SK-N-SH (cell line): ENCODE measurements around the gene TRIL. TPM values are rescaled to one million over a fixed set of nuclear protein-coding genes. Genes with fewer than 3 reads are reported as not detected.

Experiments used
- CTCF ChIA-PET: fragments of 300-600, 350-600 bp; formaldehyde crosslinking; extraction: SDS; loops from one replicate; lab custom pipeline; 2021; lab: Yijun Ruan, JAX
- POLR2A ChIA-PET: fragments of 350-600 bp; sonication (Branson Sonifier 250); formaldehyde crosslinking; extraction: SDS; loops from one replicate; lab custom pipeline; 2020; ENCODE audit warnings: antibody characterized with exemption, inconsistent platforms; lab: Yijun Ruan, JAX
- DNase-seq: peaks from one replicate; pipeline ENCODE4 v3.0.0; 2012
- H2AFZ ChIP-seq: fragments of 200-600 bp; sonication (generic); 2 replicates; pipeline ENCODE4 v1.8.1; 2016; ENCODE audit warnings: antibody characterized with exemption, mild to moderate bottlenecking, low read depth
- H3F3A ChIP-seq: fragments of 200-600 bp; sonication (generic); replicated peaks from 2 replicates; pipeline ENCODE3; 2016; ENCODE audit warnings: antibody characterized with exemption, mild to moderate bottlenecking; ENCODE audit not compliant: insufficient read depth
- H3K27ac ChIP-seq, 2 experiments: fragments of 200-500 bp in 1 of 2; fragments of 200-600 bp in 1 of 2; sonication (Bioruptor generic) in 1 of 2; sonication (generic), shearing (Covaris generic) in 1 of 2; 2 replicates each; pipeline versions ENCODE4 v1.5.1 to v1.6.1; 2014 to 2016; ENCODE audit warnings: low read depth in 2 of 2, inconsistent platforms in 1 of 2, low read length in 1 of 2, mild to moderate bottlenecking in 1 of 2, mixed read lengths in 1 of 2
- H3K27me3 ChIP-seq: fragments of 200-600 bp; sonication (generic), shearing (Covaris generic); 2 replicates; pipeline ENCODE4 v1.6.1; 2016; ENCODE audit warnings: mixed run types; ENCODE audit not compliant: insufficient read depth
- H3K36me3 ChIP-seq, 2 experiments: fragments of 200-500 bp in 1 of 2; fragments of 200-600 bp in 1 of 2; sonication (Bioruptor generic) in 1 of 2; sonication (generic) in 1 of 2; replicated peaks in 1 of 2; 2 replicates each; pipeline versions ENCODE3 to v1.5.1; 2014 to 2016; ENCODE audit warnings: low read length in 1 of 2, mild to moderate bottlenecking in 1 of 2; ENCODE audit not compliant: insufficient read depth in 2 of 2, control insufficient read depth in 1 of 2
- H3K4me1 ChIP-seq, 2 experiments: fragments of 200-500 bp in 1 of 2; fragments of 200-600 bp in 1 of 2; sonication (Bioruptor generic) in 1 of 2; sonication (generic), shearing (Covaris generic) in 1 of 2; 2 replicates each; pipeline versions ENCODE4 v1.5.1 to v1.6.1; 2014 to 2016; ENCODE audit warnings: low read depth in 1 of 2, low read length in 1 of 2, mixed run types in 1 of 2; ENCODE audit not compliant: insufficient read depth in 2 of 2, control insufficient read depth in 1 of 2
- H3K4me2 ChIP-seq: fragments of 200-600 bp; sonication (generic), shearing (Covaris generic); 2 replicates; pipeline ENCODE4 v1.6.1; 2017; ENCODE audit warnings: mixed run types
- H3K4me3 ChIP-seq, 2 experiments: fragments of 200-500 bp in 1 of 2; fragments of 200-600 bp in 1 of 2; sonication (Bioruptor generic) in 1 of 2; sonication (generic), shearing (Covaris generic) in 1 of 2; 2 replicates each; pipeline versions ENCODE4 v1.5.1 to v1.8.1; 2014 to 2016; ENCODE audit warnings: low read depth in 2 of 2, inconsistent platforms in 1 of 2, low read length in 1 of 2, mild to moderate bottlenecking in 1 of 2, mixed read lengths in 1 of 2, moderate library complexity in 1 of 2
- H3K79me2 ChIP-seq: fragments of 200-600 bp; sonication (generic); 2 replicates; pipeline ENCODE4 v1.8.1; 2017; ENCODE audit warnings: mild to moderate bottlenecking; ENCODE audit not compliant: insufficient read depth
- H3K9ac ChIP-seq: fragments of 200-600 bp; sonication (generic); 2 replicates; pipeline ENCODE4 v1.6.1; 2017; ENCODE audit warnings: mixed run types
- H3K9me2 ChIP-seq: fragments of 200-600 bp; sonication (generic); 2 replicates; pipeline ENCODE4 v1.6.1; 2017; ENCODE audit warnings: mixed run types
- H3K9me3 ChIP-seq: fragments of 200-600 bp; sonication (generic); 2 replicates; pipeline ENCODE4 v1.6.1; 2017; ENCODE audit warnings: mixed run types, mild to moderate bottlenecking, moderate library complexity
- H4K20me1 ChIP-seq: fragments of 200-600 bp; sonication (generic); 2 replicates; pipeline ENCODE4 v1.6.1; 2017; ENCODE audit warnings: mild to moderate bottlenecking, mixed run types; ENCODE audit not compliant: insufficient read depth
- ELF1 ChIP-seq: IDR thresholded peaks from 2 replicates; pipeline ENCODE4 v1.4.0; 2012
- FOXM1 ChIP-seq: IDR thresholded peaks from 2 replicates; pipeline ENCODE4 v1.4.0; 2012; ENCODE audit warnings: low read depth, mild to moderate bottlenecking
- GABPA ChIP-seq: IDR thresholded peaks from 2 replicates; pipeline ENCODE4 v1.4.0; 2012; ENCODE audit warnings: low read depth, mild to moderate bottlenecking
- JUND ChIP-seq: IDR thresholded peaks from 2 replicates; pipeline ENCODE4 v1.4.0; 2012
- MAX ChIP-seq: IDR thresholded peaks from 2 replicates; pipeline ENCODE4 v1.4.0; 2012; ENCODE audit warnings: low read depth
- MEF2A ChIP-seq: IDR thresholded peaks from 2 replicates; pipeline ENCODE4 v1.4.0; 2012; ENCODE audit warnings: low read depth, borderline replicate concordance
- NFIC ChIP-seq: IDR thresholded peaks from 2 replicates; pipeline ENCODE4 v1.4.0; 2012; ENCODE audit warnings: borderline replicate concordance
- POLR2AphosphoS5 ChIP-seq: IDR thresholded peaks from 2 replicates; pipeline ENCODE4 v1.6.1; 2012; ENCODE audit warnings: low read depth, low read length
- SMC3 ChIP-seq: IDR thresholded peaks from 2 replicates; pipeline ENCODE4 v1.6.1; 2012; ENCODE audit warnings: low read depth, low read length, improper control_type of control experiment
- USF1 ChIP-seq: IDR thresholded peaks from 2 replicates; pipeline ENCODE4 v1.4.0; 2012; ENCODE audit warnings: low read depth, borderline replicate concordance
- USF2 ChIP-seq: fragments of 150-350 bp; IDR thresholded peaks from 2 replicates; pipeline ENCODE4 v1.6.1; 2017; ENCODE audit warnings: antibody characterized with exemption, low read length, low read depth, borderline replicate concordance
- WGBS: methylation state at CpG from one replicate; pipeline ENCODE4 v1.1.6; 2017; ENCODE audit warnings: low lambda C conversion rate; 5-methylcytosine and 5-hydroxymethylcytosine counted together
- polyA plus RNA-seq, 3 experiments: library from polyadenylated mRNA; depleted of rRNA; stranded (reverse); fragments of >200 nt; gene quantifications; 2 replicates each; pipeline ENCODE4 v1.2.3, GENCODE V29; 2012

Gene TRIL
- polyA plus RNA-seq, 1 of the 3 experiments (the other 2 are of a cell fraction): 0.18 TPM

DNA sequence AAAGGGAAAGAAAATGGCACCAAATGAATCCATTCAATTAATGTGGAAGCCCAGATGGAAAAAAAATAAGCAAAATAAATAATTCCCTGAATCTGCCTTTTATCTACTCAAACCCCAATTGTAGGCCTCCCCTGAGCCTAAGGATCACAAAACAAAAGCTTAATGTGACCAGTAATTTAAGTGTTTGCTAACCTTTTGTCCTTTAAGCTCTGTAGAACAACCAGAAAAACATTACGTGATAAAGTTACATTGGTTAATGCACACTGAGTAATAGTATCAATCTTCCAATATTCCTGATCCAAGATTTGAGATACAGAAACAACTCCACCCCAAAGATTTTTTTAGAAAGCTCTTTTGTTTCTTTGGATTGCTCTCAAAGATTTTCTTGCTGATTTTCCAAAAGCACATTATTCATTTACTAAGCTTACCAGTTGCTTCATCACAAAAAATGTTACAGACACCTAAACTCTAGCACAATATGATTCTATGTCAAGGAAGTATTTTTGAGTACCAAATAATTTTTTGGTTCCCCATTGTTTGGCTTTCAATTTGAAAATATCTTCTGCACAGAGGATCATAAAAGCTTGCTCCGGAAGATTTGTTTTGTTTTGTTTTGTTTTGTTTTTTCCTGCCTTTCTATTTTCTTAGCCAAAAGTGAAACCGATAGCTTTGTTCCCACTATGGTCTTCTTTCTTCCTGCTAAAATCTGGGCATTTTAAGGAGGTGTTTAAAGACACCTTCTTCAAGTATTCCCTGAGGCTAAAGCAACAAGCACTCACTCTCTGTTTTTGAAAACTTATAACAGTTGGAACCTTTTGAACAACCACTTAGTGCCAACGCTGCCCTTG lies 54.2 kb downstream of the TRIL start:
- TF ChIP-seq GABPA: no peak
- TF ChIP-seq MEF2A: no peak
- TF ChIP-seq MAX: no peak
- TF ChIP-seq SMC3: no peak
- TF ChIP-seq ELF1: no peak
- no peak for TF ChIP-seq NFIC
- no peak for TF ChIP-seq USF2
- TF ChIP-seq JUND: no peak
- TF ChIP-seq USF1: no peak
- TF ChIP-seq FOXM1: no peak
- no peak for TF ChIP-seq POLR2AphosphoS5
- CTCF ChIA-PET: interaction anchor here (0.6 to 12.5 kb wide), 11 partner anchors 9 to 612 kb away, joined by 3 to 163 read pairs (median 3); no protein-coding TSS in a partner anchor
- Histone ChIP-seq H3K9me2 (no peaks in the 10 kb centered on the region), H4K20me1 (no peaks in the 10 kb centered on the region), H3K9me3 (no peaks in the 10 kb centered on the region), H3K79me2 (no peaks in the 10 kb centered on the region), H3K4me3 (no peak overlapping the region), H3K9ac (no peak overlapping the region), H3K27ac (no peak overlapping the region), H3F3A (no peaks in the 10 kb centered on the region), H3K4me1 (peaks cover 0 to 5% of the 10 kb centered on the region in 2 experiments; a peak in 2 of 4 replicates), H2AFZ (no peak overlapping the region), H3K36me3 (no peaks in the 10 kb centered on the region), H3K27me3 (peaks cover 5% of the 10 kb centered on the region; the same call in 1 of the 2 replicates), H3K4me2 (no peak overlapping the region; the same call in 1 of the 2 replicates)
- POLR2A ChIA-PET: no interaction called here
- 69% methylated on average over 4 of the region's 4 CpGs for WGBS
- DNase-seq: no peak

Other genes with a start within 250 kb of the TRIL start
- gene CPVL, start 188.2 kb upstream of the TRIL start, polyA plus RNA-seq (2012; rRNA removed): 0.16 TPM in 1 of 2 replicates, not detected in the other
- gene CHN2, start 236.4 kb upstream of the TRIL start, polyA plus RNA-seq (2012; rRNA removed): 0.02 TPM in 1 of 2 replicates, not detected in the other